ENCODE measurements around the gene CRTAC1. TPM values are rescaled to one million over a fixed set of nuclear protein-coding genes. Genes with fewer than 3 reads are reported as not detected.

Gene CRTAC1
- total and polyA plus RNA-seq, 2 experiments from 2014 or later, result 0.47 to 1.2 TPM

GRCh38 chr10:97991871-97992270, 38.5 kb downstream of the CRTAC1 start:
- H3K4me1 Mint-ChIP-seq, result no peaks in the 10 kb centered on the region
- Histone ChIP-seq H3K9me2 (ENCODE audit: insufficient read depth) (no peaks in the 10 kb centered on the region), H3K4me2 (no peak overlapping the region), H3K4me1 (ENCODE audit: insufficient read depth) (no peaks in the 10 kb centered on the region), H3K36me3 (ENCODE audit: insufficient read depth) (no peaks in the 10 kb centered on the region), H3K79me2 (replicated peaks; ENCODE audit: insufficient read depth) (no peaks in the 10 kb centered on the region), H3K27me3 (ENCODE audit: insufficient read depth) (no peaks in the 10 kb centered on the region), H3F3A (replicated peaks; ENCODE audit: low read depth) (no peaks in the 10 kb centered on the region), H3K27ac (ENCODE audit: low read depth) (no peak overlapping the region), H3K4me3 (no peak overlapping the region), H2AFZ (no peak overlapping the region), H4K20me1 (replicated peaks; ENCODE audit: insufficient read depth) (peaks cover 6% of the 10 kb centered on the region; the same call in 1 of the 2 replicates)
- H3K27me3 Mint-ChIP-seq (ENCODE audit: insufficient read depth, low read depth, poor library complexity), result no peaks in the 10 kb centered on the region
- peak; percentile 84 for DNase-seq (ENCODE audit: low spot score)
- TF ChIP-seq EZH2 (IDR thresholded peaks at IDR 0.05; ENCODE audit: low read depth, unreplicated experiment), result no peak
- TF ChIP-seq ZNF114 (CRISPR knock-in tag; IDR thresholded peaks at IDR 0.05), result no peak
- peak; percentile 94 for TF ChIP-seq REST (IDR thresholded peaks at IDR 0.05; ENCODE audit: unreplicated experiment)
- TF ChIP-seq ZNF462 (CRISPR knock-in tag; IDR thresholded peaks at IDR 0.05), result no peak
- no peak for TF ChIP-seq ETS1 (IDR thresholded peaks at IDR 0.05)
- ATAC-seq, result peak; percentile 92
- no peaks in the 10 kb centered on the region for H3K9me3 Mint-ChIP-seq
- no peaks in the 10 kb centered on the region for H3K36me3 Mint-ChIP-seq (ENCODE audit: low read depth)
- H3K27ac Mint-ChIP-seq, result no peak overlapping the region
- no peak overlapping the region for H3K4me3 Mint-ChIP-seq

All from GM23338 (cell line).